Measurements from ENCODE around the gene ABCF1.

The ABCF1 gene

DNA sequence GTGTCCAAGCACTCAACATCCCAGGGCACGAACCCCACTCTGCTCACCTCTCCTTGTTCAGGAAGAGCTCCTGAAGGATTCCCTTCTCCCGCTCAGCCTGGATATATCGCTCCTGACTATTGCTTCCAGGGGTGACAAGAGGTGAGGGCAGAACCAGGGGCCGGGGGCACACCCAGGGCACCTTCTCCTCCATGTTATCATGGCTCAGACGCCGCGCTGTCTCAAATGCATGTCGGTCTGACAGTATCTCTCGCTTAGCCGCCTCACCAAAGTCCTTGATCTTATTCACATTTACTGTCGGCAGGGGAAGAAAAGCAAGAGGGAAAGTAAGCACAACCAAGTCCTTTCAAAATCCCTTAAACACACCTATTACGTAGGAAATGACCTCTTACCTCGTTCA, 32.7 kb downstream of the ABCF1 start:
- no peak for DNase-seq

DNA sequence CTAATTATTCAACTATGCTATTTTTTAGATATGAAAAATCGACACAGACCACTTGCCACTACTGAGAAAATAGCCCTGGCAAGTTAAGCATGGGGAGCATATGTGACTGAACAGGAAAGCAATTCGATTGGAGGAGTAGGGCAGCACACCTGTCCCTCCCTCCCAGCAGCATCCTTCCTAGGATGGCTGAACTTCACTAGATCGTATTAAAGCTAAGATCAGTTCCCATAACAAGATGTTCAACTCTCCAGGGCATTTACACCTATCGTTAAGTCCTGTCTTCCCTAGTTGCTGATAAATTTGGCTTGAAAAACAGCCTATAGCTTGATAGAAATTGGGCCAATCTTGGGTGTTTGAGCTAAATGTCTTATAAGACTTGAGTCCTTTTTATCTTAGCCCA, 38.8 kb downstream of the ABCF1 start:
- DNase-seq = no peak

DNA sequence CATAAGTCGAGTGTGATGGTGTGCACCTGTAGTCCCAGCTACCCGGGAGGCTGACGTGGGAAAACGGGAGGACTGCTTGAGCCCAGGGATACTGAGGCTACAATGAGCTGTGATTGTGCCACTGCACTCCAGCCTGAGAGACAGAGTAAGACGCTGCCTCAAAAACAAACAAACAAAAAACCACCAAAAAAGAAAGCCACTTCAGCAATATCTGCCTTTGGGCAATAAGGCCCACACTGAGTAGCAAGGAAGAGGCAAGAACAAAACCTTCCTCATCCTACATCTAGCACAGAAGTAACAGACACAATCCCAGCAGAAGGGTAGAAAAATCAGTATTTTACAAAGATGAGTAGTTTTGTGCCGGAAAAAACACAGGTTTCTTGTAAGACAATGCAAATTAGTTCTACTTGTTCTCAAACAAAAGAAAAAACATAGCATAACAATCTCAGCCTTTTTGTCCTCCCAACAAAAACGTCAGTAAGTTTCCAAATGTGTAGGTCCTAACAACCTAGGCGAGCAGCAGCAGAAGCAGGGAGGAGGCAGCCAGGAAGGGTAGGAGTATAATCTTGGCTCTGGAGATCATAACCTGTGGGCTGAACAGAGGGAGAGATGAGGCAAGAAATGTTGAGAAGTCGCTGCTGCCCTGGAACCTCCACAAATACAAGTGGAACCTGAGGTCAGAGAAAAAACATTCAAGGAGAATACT, 40.1 kb downstream of the ABCF1 start:
- no peak for DNase-seq

DNA sequence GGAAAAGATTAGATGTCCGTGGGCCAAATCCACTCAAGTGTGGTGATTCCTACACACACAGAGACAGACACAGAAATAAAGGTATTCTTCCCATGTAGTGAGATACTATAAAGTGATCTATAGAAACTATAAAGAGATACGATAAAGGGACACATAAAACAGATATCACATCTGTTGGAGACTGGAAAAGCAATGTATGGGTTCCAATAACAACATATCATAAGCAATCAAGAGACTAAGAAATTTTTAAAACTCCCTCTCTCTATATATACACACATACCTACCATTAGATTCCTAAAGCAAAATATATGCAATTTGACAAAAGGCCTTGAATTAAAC, 40.6 kb downstream of the ABCF1 start:
- DNase-seq = no peak

DNA sequence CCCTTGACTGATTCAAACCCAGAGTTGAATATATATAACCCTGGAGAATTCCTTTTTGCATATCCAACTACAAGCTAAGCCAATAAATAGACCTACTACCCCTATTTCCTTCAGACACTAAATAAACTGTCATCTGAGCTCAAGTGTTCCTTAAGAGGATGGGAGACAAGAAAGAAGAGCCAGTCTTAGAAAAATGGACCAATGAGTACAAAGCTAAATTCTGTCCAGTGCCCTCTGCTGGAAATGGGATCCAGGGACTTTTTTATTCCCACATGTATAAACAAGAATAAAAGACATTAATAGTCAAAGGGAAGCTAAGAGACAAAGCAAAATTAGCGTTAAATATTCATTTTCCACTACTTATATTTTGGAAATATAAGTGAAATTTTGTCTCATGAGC, 41.0 kb downstream of the ABCF1 start:
- no peak for DNase-seq

DNA sequence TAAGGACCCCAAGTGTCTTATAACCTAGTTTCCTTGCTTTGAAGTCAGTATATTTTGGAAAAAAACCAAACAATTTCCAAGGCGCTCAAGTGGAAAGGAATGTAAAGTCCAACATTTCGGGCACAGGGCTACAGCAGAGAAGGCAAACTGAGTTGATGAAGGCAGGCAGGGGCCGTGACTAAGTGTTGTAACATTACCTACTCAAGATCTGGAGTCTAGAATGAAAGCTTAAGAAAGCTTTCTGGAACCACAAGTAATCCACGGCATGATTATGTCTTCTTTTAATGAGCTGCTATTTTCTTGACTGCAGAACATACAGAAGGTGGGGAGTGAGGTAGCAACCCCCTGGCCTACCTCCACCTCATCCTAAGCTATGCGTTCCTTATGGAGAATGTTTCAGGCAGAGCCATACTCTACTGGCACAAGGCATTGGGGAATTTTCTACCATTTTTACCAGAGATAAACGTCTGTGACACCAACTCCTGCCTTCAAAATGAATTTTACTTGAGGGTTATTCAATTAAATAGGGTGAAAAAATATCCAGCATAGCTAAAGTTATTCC, 41.5 kb downstream of the ABCF1 start:
- DNase-seq = no peak

DNA sequence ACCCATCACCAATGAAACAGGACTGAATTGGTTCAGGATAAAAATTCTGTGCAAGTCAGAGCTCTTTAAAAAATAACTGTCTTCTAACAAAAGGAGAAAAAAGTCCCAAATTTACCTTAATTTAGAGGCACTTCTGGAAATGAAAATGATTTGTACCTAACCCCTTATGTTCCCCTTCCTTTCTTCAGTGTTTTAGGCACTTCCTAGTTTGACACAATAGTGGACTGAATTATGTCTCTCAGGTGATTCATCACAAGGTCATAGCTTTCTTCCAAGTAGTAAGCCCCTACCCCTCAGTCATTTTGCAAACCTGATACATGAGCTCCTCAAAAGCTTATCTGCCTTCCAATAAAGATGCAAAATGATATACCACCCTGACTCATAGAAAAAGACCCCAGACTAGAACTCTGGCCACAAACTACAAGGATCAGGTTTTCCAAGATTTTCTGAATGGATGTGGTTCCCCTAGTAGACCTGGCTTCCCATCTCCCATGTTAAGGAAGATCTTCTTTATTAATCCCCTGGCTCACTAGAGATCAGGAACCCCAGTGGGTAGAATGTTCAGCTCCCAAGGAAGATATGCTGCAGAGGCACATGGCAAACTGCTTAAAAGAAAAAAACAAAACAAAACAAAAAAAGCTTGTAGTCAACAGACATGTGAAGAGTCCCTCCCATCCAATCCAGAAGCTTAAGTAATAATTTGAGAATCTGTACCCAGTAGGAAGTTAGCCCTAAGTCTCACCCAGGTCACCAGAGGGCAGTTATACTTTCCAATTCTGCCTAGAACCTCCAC, 42.2 kb downstream of the ABCF1 start:
- DNase-seq = no peak

DNA sequence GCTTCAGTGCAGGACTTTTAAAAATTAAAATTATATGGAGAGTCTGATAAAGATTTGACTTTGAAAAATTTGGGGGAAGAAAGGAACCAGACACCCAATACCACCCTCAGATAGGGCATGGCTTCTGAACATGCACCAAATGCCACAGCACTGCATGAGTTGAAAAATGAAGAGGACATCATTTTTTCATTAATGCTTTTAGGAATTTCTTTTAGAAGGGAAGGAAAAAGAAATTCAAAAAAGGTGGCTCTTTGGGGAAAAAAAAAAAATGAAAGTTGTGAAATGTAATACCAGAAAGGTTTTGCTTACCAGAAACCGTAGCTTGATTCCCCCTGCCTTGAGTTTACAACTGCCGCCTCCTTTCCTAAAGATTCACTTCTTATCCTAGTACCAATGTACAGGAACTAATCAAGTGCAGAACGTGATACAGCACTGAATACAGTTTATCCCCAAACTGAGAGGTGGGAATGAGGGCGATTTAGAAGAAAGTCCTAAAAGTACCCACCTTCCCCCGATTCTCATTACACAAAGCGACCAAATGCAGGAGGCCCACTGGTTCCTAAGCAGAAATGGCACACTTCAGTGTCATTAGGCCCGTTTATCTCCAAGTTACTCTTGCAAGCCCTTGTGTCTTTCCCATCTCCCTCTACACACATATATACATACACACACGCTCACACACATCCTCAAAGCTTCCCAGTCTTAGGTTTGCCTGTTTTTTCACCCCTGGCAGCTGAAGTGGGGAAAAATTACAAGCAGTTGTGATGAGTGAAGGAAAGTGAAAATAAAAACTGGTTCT, 43.0 kb downstream of the ABCF1 start:
- DNase-seq = no peak

DNA sequence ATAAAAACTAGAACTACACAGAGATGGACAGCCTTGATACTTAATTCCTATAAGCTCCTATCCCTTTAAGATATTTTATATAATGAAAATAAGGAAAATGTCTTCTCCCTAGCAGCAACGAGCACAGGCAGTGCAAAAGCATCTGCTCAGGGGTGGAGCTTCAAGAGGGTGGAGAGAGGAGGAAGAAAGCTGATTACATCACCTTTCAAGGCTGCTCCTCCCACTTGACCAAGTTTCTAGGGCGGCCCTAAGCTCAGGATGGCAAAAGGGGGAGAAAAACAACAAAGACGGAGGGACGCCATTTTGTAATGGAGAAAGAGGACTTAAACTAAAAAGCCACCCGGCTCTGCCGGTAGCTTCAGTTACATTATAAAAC, 43.6 kb downstream of the ABCF1 start:
- DNase-seq = peak; percentile 94

DNA sequence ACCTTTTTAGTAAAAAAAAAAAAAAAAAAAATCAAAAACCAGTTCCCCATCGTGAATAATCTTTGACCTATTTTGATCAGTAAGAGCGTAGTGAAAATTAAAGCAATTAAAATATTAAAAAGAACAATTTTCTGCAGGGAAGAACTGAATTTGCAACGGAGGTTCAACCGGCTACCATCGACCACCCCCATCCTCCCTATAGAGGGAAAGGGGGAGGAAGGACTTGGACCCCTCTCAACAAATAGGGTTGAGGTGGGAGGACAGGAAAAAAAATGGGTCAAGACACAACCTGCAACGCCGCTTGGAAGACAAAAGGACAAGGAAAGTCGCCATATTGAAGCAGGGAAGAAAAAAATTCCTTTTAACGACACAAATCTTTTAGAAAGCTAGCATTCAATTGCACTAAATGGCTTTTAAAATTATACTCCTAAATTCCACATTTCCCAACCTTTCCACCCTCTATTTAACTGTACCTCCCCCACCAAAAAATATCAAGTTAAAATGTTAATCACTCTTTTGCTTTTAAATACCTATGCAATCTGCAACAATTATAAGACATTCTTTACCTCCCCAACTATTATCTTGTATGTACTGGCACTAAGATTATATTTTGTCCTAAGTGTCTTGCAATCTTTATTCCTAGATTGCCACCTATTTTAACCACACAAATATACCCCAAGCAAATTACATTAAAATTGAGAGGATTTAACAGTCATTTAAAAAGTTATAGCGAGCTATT, 44.1 kb downstream of the ABCF1 start:
- DNase-seq = peak; percentile 71

DNA sequence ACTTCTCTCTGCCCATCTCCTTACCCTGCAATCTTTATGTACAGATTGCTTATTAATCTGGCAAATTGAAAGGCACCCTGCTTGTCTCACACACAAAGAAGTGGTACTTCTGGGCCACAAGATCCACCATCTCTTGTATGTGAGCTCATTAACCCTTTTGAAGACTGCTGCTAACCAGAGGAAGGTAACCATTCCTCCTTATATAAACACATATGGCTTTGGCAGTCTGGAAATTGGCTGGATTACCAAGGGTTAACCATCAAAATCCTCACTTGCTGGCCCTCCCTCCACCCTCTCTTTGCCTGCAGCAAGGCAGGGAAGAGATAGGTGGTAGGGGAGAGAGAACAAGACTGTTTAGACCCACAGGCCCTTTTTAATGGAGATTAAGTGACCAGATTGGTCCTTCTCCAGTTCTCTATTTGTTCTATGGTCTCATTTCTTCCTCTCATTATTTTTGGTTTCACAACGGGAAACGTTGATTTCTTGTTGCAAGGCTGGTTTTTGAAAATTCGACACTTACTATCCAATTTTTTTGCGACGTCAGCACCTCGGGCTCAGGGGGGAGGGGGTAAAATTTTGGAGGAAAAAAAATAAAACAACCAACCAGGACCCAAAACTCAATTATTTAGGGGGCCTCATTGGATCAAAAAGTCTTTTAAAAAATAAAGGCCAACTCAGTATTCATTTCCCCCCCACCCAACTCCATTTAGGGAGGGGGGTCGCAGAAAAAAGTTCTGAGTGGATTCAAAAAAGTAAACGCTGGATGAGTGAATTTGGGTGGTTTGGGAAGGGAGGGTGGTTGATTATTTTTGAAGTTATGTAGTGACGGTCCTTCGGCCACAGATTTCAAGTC, 44.9 kb downstream of the ABCF1 start:
- DNase-seq = peak; percentile 71

DNA sequence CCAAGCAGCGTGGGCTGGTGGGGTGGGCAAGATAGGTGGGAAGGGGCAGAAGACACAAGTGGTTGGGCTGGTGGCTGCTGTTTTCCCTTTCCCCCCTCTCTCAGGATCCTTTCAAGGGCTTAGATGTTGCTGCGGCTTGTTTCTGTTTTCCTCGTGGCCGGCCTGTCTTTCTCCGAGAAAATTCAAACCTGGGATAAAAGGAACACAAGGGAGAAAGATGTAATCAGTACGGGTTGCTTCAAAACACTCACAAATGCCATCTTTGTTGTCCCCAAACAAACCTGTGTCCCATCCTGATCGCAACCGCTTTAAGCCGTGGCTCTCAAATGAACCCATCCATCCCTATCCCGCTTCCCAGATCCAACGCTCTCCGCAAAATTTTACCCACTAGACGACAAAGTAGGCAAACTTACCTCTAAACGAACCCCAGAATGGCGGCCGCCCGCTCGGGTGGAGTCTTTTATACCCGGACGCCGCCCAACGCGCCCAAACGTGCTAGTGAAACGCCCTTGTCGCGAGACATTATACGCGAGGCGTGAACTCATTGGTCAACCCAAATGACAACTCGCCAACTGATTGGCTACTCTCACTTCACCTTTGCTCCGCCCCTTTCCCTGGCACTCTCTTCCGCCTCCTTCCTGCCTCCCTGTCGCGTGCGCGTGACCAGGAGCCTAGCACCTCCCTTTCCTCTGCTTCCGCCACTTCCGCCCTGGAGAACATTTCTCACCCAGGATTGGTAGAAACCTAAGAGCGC, 45.7 kb downstream of the ABCF1 start, which contains the start of gene PPP1R10:
PPP1R10 (minus strand) TSS at position 433 of the 754 bp plus-strand sequence. CDS start 7,299 bp downstream, outside the sequence.
- DNase-seq = peak; percentile 99

DNA sequence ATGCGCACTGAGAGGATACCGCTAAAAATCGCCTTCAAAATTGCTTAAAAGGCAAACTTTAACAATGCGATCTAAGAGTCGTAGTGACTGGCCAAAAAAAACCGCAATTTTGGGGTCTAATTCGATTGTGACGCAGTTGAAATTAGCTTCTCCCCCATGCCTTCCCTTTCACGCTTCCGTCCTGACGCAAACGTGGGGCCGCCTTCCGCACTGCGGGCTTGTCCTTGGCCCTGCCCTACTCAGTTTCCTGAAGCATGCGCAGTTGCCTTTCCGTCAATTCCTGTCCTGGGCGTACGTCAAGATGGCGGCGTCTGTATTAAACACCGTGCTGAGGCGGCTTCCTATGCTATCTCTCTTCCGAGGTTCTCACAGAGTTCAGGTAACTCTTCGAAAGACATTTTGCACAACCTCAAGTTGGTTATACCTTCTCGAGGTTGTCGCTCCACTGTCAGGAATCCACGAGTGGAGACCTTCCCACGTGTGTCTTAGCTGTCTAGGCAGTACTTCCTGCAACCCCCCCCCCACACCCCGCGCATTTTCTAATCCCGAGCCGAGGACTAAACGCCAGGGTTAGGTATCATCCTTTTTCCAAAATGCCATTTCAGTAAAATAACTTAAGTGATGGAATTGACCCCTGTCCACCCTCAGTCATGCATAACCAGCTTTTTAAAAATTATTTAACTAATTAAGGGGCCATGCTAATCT, 46.5 kb downstream of the ABCF1 start, which contains the start of gene MRPS18B:
MRPS18B (plus strand) TSS at position 276 of the 705 bp plus-strand sequence; CDS start at position 302, 26 bp downstream.
- peak; percentile 96 for DNase-seq

DNA sequence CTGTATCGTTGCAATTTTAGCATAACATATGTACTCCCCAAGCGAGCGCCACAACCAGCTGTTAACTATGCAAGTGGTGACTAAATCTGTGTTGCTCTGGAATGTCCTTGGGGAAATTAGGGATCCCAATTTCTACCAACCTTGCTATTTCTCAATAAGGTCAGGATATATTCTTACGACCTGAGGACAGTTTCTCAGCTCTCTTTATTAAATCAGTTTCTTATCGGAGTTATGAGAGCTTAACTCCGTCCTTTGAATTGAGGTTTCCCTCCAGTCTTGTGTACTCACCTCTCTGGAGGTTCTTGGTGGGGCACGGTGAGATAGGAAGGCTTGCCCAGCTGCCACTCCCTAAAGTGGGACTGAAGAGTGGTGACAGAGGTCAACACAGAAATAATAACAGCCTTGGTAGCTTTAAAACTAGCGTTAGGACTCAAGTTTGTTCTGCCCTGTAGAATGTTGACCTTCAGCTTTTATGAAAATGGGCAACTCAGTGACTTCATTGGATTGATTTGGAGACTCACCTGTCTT, 47.1 kb downstream of the ABCF1 start:
- no peak for DNase-seq

DNA sequence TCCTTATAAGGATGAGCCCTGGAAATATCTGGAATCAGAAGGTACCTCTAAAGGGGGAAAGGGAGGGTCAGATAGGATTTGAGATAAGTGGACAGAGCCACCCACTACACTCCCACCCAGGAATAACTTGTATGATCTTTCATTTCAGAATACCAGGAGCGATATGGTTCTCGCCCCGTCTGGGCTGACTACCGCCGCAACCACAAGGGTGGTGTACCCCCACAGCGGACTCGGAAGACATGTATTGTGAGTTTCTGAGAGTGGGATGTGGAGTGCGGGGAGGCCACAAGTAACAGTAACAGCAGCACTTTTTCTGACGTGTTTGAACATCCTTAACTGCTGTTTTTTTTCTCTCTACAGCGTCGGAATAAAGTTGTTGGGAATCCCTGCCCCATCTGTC, 48.3 kb downstream of the ABCF1 start:
- no peak for DNase-seq

DNA sequence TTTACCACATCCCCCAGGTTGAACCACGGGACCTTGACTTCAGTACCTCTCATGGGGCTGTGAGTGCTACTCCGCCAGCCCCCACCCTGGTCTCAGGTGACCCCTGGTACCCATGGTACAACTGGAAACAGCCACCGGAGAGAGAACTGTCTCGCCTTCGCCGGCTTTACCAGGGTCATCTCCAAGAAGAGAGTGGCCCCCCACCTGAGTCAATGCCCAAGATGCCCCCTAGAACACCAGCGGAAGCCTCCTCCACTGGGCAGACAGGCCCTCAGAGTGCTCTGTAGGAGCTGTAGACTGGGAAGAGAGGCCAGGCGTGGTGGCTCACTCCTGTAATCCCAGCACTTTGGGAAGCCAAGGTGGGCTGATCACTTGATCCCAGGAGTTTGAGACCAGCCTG, 54.3 kb downstream of the ABCF1 start:
- DNase-seq = no peak

DNA sequence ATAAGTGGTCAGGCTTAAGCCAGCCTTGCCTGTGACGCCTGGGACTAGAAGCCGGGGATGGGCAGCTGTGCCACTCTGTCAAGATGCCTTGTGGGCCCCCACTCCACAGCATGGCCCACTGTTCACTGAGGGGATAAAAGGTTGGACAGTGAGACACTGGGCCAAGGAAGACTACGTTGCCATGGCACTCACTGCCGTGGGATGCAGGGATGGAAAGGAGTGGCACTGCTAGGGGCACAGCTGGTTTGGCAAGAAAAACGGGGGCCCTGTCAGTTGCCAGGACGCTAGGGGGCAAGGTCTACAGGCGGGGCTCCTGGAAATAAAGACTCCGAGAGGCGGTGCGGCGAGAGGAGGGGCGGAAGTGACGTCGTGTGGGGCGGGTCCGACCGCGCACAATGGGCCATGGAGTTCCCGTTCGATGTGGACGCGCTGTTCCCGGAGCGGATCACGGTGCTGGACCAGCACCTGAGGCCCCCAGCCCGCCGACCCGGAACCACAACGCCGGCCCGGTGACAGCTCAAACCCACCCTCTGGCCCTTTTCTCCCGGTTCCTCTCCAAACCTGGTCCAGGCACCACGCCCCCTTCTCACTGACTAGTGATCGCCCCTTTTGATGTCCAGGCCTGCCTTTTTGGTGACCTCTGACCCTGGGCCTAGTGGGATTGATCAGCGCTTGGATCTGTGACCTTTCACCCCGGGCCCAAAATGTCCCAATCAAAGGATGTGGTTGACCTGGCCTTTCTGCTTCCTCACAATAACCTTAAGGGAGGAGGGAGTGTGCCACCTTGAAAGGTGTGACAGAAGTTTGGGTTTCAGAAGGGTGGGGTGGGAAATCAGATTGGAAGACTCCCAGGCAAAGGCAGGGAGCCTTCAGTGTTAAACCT, 55.5 kb downstream of the ABCF1 start, which contains the start of gene ATAT1:
ATAT1 (plus strand) TSS at position 391 of the 883 bp plus-strand sequence.
- peak; percentile 57 for DNase-seq

DNA sequence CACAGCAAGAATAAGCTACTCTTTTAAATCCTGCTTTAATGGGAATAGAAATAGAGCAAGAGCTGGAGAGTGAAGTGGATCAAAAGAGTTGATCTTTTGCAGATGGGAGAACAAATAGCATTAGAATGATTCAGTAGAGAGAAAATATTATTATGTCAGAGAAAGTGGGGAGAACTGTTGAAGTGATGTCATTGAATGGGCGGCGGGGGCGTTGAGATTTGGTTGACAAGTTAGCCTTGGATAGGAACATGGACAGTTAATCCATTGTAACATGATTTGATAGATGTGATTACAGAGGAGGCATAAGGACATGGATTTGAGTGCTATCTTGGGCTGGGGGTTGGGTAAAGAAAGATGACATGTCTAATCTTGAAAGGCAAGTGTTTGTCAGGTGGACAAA, 64.6 kb downstream of the ABCF1 start:
- no peak for DNase-seq

DNA sequence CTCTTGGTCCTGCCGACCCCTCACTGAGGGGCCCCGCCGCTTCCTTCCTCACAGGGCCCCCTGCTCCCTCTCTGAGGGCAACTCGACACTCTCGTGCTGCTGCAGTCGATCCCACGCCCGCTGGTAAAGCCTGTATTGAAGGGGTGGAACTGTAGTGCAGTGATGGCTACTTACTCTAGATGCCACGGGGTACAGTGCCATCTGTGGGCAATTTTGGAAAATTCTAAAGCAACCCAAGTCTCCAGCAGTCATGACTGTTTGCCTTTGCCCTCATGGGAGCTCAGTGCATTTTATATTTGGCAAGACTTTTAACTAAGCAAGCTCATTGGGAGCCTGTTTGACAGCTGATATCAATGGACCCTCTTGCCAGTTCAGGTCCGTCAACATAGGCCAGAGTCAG, 69.2 kb downstream of the ABCF1 start:
- DNase-seq = no peak

Measured in NCI-H2029 treated with DMSO at 0.1 percent for 48 hours (cell line).